GM12878 (cell line): ENCODE data around the gene RASAL1. TPM values are rescaled to one million over a fixed set of nuclear protein-coding genes. Genes with fewer than 3 reads are reported as not detected.

ENCODE experiments used
- ATAC-seq: fragments of 200-7000 bp; cut with Tn5 transposase; 3 replicates; pipeline ENCODE4 v1.9.1; 2020; ENCODE audit warnings: mild to moderate bottlenecking, moderate library complexity
- BruUV-seq: library from RNA; stranded (reverse); fragments of 400-500 nt; replicated peaks from 2 replicates; lab custom pipeline; 2021; lab: Mats Ljungman, UMichigan
- CTCF ChIA-PET: fragments of 300-600 bp; sonication (Branson Sonifier 250); formaldehyde crosslinking; extraction: SDS; loops from one replicate; lab custom pipeline; 2021; ENCODE audit warnings: inconsistent platforms; lab: Yijun Ruan, JAX
- POLR2A ChIA-PET: fragments of 350-600 bp; formaldehyde crosslinking; extraction: SDS; loops from one replicate; lab custom pipeline; 2021; ENCODE audit warnings: inconsistent platforms; lab: Charles Lee
- RAD21 ChIA-PET: fragments of 300-600 bp; sonication (Branson Sonifier 250); formaldehyde crosslinking; loops from one replicate; lab custom pipeline; 2023; ENCODE audit warnings: antibody characterized with exemption; ENCODE audit not compliant: unreplicated experiment; lab: Charles Lee
- SMC1A ChIA-PET: fragments of 300-600 bp; sonication (Branson Sonifier 250); formaldehyde crosslinking; loops from one replicate; lab custom pipeline; 2023; ENCODE audit not compliant: unreplicated experiment, uncharacterized antibody; lab: Charles Lee
- DNase-seq: peaks from one replicate; pipeline ENCODE4 v3.0.0-alpha.2; 2011; ENCODE audit warnings: low read depth, low spot score
- FAIRE-seq: peaks from 3 replicates; lab custom pipeline; 2011; peaks lifted over from hg19 to GRCh38; lab: Jason Lieb, UNC
- H2AFZ ChIP-seq: 2 replicates; pipeline ENCODE4 v1.6.0; 2011; ENCODE audit warnings: low read depth, low read length, control low read depth; ENCODE audit not compliant: control insufficient read depth
- H3K27ac ChIP-seq: 2 replicates; pipeline ENCODE4 v1.5.1; 2011; ENCODE audit warnings: control low read depth; ENCODE audit not compliant: control insufficient read depth, insufficient read depth
- H3K27me3 ChIP-seq, 2 experiments: replicated peaks in 1 of 2; 2 replicates each; pipeline versions ENCODE4 v1.6.0 to v1.6.1; 2011; ENCODE audit warnings: low read length in 1 of 2; ENCODE audit not compliant: control insufficient read depth in 2 of 2, insufficient read depth in 2 of 2
- H3K36me3 ChIP-seq, 2 experiments: 2 replicates each; pipeline ENCODE4 v1.5.1; 2011; ENCODE audit warnings: low read length in 1 of 2; ENCODE audit not compliant: control insufficient read depth in 2 of 2, insufficient read depth in 2 of 2
- H3K4me1 ChIP-seq: 2 replicates; pipeline ENCODE4 v1.6.1; 2011; ENCODE audit warnings: mild to moderate bottlenecking, low read length, moderate library complexity, mixed read lengths; ENCODE audit not compliant: control insufficient read depth, insufficient read depth
- H3K4me2 ChIP-seq: 2 replicates; pipeline ENCODE4 v1.6.0; 2011; ENCODE audit warnings: control low read depth; ENCODE audit not compliant: control insufficient read depth, insufficient read depth
- H3K4me3 ChIP-seq: fragments of 200-600 bp; sonication (generic); 2 replicates; pipeline ENCODE4 v1.5.1; 2016
- H3K79me2 ChIP-seq: 2 replicates; pipeline ENCODE4 v1.6.0; 2011; ENCODE audit warnings: low read length; ENCODE audit not compliant: control insufficient read depth, insufficient read depth
- H3K9ac ChIP-seq: 2 replicates; pipeline ENCODE4 v1.8.0; 2011; ENCODE audit warnings: low read length, control low read depth, mixed read lengths; ENCODE audit not compliant: control insufficient read depth, insufficient read depth
- H3K9me3 ChIP-seq: replicated peaks from 3 replicates; pipeline ENCODE4 v1.5.1; 2011; ENCODE audit warnings: mild to moderate bottlenecking, low read length; ENCODE audit not compliant: control insufficient read depth, insufficient read depth
- H4K20me1 ChIP-seq: 2 replicates; pipeline ENCODE4 v1.6.0; 2011; ENCODE audit not compliant: control insufficient read depth, insufficient read depth
- ASH2L ChIP-seq: fragments of 300-600, 200-600 bp; sonication (generic); IDR thresholded peaks from 2 replicates; pipeline ENCODE4 v1.6.1; 2017; ENCODE audit warnings: low read depth, mild to moderate bottlenecking, borderline replicate concordance
- EP300 ChIP-seq, 2 experiments: fragments of 150-350 bp in 1 of 2; IDR thresholded peaks; 2 replicates each; pipeline ENCODE4 v1.6.1; 2011 to 2012; ENCODE audit warnings: low read depth in 2 of 2, low read length in 2 of 2, borderline replicate concordance in 1 of 2, improper control_type of control experiment in 1 of 2, inconsistent platforms in 1 of 2; ENCODE audit not compliant: control insufficient read depth in 1 of 2
- ESRRA ChIP-seq: IDR thresholded peaks from 2 replicates; pipeline ENCODE4 v1.6.1; 2012; ENCODE audit warnings: mild to moderate bottlenecking, low read length, improper control_type of control experiment
- FOS ChIP-seq: IDR thresholded peaks from 3 replicates; pipeline ENCODE4 v1.6.1; 2011; ENCODE audit warnings: borderline replicate concordance; ENCODE audit not compliant: insufficient read length; ENCODE audit errors: extremely low read depth
- NFXL1 ChIP-seq: fragments of 450-650 bp; IDR thresholded peaks from 2 replicates; pipeline ENCODE4 v1.6.1; 2017; ENCODE audit warnings: antibody characterized with exemption, mild to moderate bottlenecking, borderline replicate concordance
- RBBP5 ChIP-seq: fragments of 200-600 bp; sonication (generic); conservative IDR thresholded peaks from 2 replicates; pipeline ENCODE4 v1.6.1; 2016
- SUZ12 ChIP-seq: fragments of 200-600 bp; sonication (generic); IDR thresholded peaks from one replicate; pipeline ENCODE4 v1.6.1; 2018; ENCODE audit warnings: antibody characterized with exemption, mild to moderate bottlenecking; ENCODE audit not compliant: unreplicated experiment
- TCF3 ChIP-seq: IDR thresholded peaks from 2 replicates; pipeline ENCODE4 v1.6.1; 2012; ENCODE audit warnings: low read depth, mild to moderate bottlenecking, low read length, borderline replicate concordance; ENCODE audit not compliant: insufficient read depth
- WGBS: methylation state at CpG from one replicate; pipeline ENCODE4 v1.1.6; 2016; ENCODE audit warnings: low lambda C conversion rate; ENCODE audit not compliant: insufficient replicate concordance, insufficient coverage; ENCODE audit errors: missing lambda C conversion rate; 5-methylcytosine and 5-hydroxymethylcytosine counted together
- in situ Hi-C: fragments of 300-500 bp; cut with MboI; formaldehyde crosslinking; loops from 9 replicates; pipeline ENCODE4 v1.14.3; 2018; ENCODE audit warnings: mixed read lengths
- intact Hi-C: fragments of 100-400 bp; cut with micrococcal nuclease; formaldehyde crosslinking; loops from one replicate; pipeline ENCODE4 v1.14.2; 2022; ENCODE audit not compliant: unreplicated experiment
- polyA plus RNA-seq, 11 experiments: library from polyadenylated mRNA; depleted of rRNA in 4 of 11; unstranded in 6 of 11; stranded (reverse) in 5 of 11; fragments of >200 nt; fragmentation: Nextera tagmentation in 4 of 11; fragmentation: Illumina TruSeq in 1 of 11; extraction: Ambion mirVana in 4 of 11; extraction: Trizol in 1 of 11; gene quantifications; 1 replicate in 1 of 11; 2 replicates in 10 of 11; pipeline versions ENCODE4 v1.2.1 to v1.2.3, GENCODE V29; 2011 to 2016; ENCODE audit warnings: inconsistent platforms in 2 of 11, missing spikeins in 2 of 11, low read depth in 1 of 11
- total RNA-seq, 4 experiments: library from RNA; depleted of rRNA in 3 of 4; stranded (reverse); fragments of >200 nt in 3 of 4; fragmentation: Illumina TruSeq in 1 of 4; extraction: Trizol in 1 of 4; gene quantifications; 2 replicates each; pipeline versions ENCODE4 v1.2.1 to v1.2.3, GENCODE V29; 2013 to 2021
- TF ChIP-seq, protein P1 (sequence below): IDR thresholded peaks from 2 replicates; pipeline ENCODE4 v1.6.1; 2012; ENCODE audit warnings: mild to moderate bottlenecking, low read depth, low read length
- TF ChIP-seq, protein P2 (sequence below): IDR thresholded peaks from 2 replicates; pipeline ENCODE4 v1.6.1; 2011; ENCODE audit warnings: low read depth, mild to moderate bottlenecking, low read length, moderate library complexity, borderline replicate concordance; ENCODE audit errors: extremely low read depth

The RASAL1 gene
- total and polyA plus RNA-seq, 10 of the 15 experiments (the other 5 are each of a cell fraction or from before 2014, with no cell fraction given): 0.12 to 1.0 (median 0.52) TPM; not detected in 6

DNA sequence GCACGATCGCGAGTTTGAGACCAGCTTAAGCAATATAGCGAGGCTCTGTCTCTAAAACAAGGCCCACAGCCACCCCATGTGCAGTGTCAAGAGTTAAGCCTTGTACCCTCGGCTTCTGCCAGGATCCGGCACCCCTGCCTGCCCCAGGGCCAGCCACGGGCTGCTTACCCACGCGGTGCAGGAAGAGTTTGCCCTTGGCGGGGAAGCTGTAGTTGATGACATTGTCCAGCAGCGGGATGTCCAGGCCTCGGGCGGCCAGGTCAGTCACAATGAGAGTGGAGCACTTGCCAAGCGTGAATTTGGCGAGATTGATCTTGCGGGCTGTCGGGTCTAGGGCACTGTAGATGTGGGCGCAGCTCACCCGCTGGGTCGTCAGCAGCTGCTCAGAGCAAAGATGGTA is 36.6 kb upstream of the RASAL1 start:
- BruUV-seq: no TSS peak
- RAD21 ChIA-PET: interaction anchor here (0.8 to 4.3 kb wide), 9 partner anchors 15 to 272 kb away, joined by 3 to 29 read pairs (median 10); no protein-coding TSS in a partner anchor
- peaks cover 19% of the 10 kb centered on the region for H3K4me1 ChIP-seq
- SMC1A ChIA-PET: interaction anchor here (0.9 to 6.8 kb wide), 10 partner anchors 8 to 271 kb away, joined by 3 to 66 read pairs (median 7); partner anchors contain the start of gene DDX54
- H3K27me3 ChIP-seq: no peaks in the 10 kb centered on the region
- H3K9ac ChIP-seq: no peak overlapping the region
- peaks cover 2% of the 10 kb centered on the region; the same call in 1 of the 3 replicates for H3K9me3 ChIP-seq
- in situ Hi-C loops (no loop called here), intact Hi-C loops (loop anchor here (5.0 kb wide), 2 partner anchors 180 to 270 kb away; no protein-coding TSS in a partner anchor)
- H3K27ac ChIP-seq: no peak overlapping the region
- TF ChIP-seq ESRRA (no peak), RBBP5 (no peak)
- H3K4me3 ChIP-seq: no peak overlapping the region
- POLR2A ChIA-PET: interaction anchor here (0.8 to 1.4 kb wide), 2 partner anchors 58 to 86 kb away, joined by 3 to 5 read pairs; no protein-coding TSS in a partner anchor
- H4K20me1 ChIP-seq: no peaks in the 10 kb centered on the region
- peaks cover 38 to 39% of the 10 kb centered on the region in 2 experiments for H3K36me3 ChIP-seq
- no peak for ATAC-seq
- no peaks in the 10 kb centered on the region for H3K79me2 ChIP-seq
- H2AFZ ChIP-seq: no peak overlapping the region
- over 99% methylated on average over 18 of the region's 20 CpGs for WGBS
- DNase-seq: no peak
- H3K4me2 ChIP-seq: no peak overlapping the region
- CTCF ChIA-PET: interaction anchor here (0.8 to 10.5 kb wide), 24 partner anchors 11 to 272 kb away, joined by 3 to 102 read pairs (median 10); partner anchors contain the start of genes CFAP73, DDX54 and RITA1
- FAIRE-seq: no peak

DNA sequence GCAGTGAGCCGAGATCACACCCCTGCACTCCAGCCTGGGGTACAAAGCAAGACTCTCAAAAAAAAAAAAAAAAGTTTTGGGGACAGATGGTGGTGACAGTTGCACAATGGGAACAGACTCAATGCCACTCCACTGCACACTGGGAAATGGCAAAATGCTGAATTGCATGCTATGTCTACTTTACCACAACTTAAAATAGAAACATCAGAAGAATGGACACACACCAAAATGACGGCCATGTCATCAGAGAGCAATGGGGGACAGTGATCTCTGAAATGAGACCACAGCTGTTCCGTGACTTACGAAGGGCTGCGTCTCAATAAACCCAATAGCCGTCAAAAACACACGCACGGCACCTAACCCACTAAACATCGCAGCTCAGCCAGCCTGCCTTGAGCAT is 36.0 kb upstream of the RASAL1 start:
- no peaks in the 10 kb centered on the region; the same call in 2 of the 3 replicates for H3K9me3 ChIP-seq
- H3K4me3 ChIP-seq: no peak overlapping the region
- CTCF ChIA-PET: interaction anchor here (0.8 to 10.5 kb wide), 17 partner anchors 11 to 271 kb away, joined by 3 to 102 read pairs (median 9); partner anchors contain the start of gene RITA1
- RAD21 ChIA-PET: interaction anchor here (1.0 to 4.3 kb wide), 8 partner anchors 14 to 272 kb away, joined by 3 to 29 read pairs (median 4); no protein-coding TSS in a partner anchor
- H3K4me1 ChIP-seq: peaks cover 19% of the 10 kb centered on the region
- DNase-seq (no peak), ATAC-seq (no peak), FAIRE-seq (no peak)
- no peak overlapping the region for H2AFZ ChIP-seq
- no peak overlapping the region for H3K4me2 ChIP-seq
- WGBS: 95% methylated on average over 8 of the region's 9 CpGs
- SMC1A ChIA-PET: interaction anchor here (0.6 to 6.8 kb wide), 9 partner anchors 8 to 271 kb away, joined by 3 to 66 read pairs (median 3); partner anchors contain the start of genes DDX54 and RITA1
- intact Hi-C loops (loop anchor here (5.0 kb wide), 2 partner anchors 179 to 269 kb away; no protein-coding TSS in a partner anchor), in situ Hi-C loops (no loop called here)
- no peaks in the 10 kb centered on the region for H3K27me3 ChIP-seq
- H4K20me1 ChIP-seq: no peaks in the 10 kb centered on the region
- POLR2A ChIA-PET: no interaction called here
- H3K27ac ChIP-seq: no peak overlapping the region
- no peak overlapping the region for H3K9ac ChIP-seq
- peaks cover 31 to 32% of the 10 kb centered on the region in 2 experiments for H3K36me3 ChIP-seq
- no peaks in the 10 kb centered on the region for H3K79me2 ChIP-seq
- no TSS peak for BruUV-seq
- TF ChIP-seq, protein P1, sequence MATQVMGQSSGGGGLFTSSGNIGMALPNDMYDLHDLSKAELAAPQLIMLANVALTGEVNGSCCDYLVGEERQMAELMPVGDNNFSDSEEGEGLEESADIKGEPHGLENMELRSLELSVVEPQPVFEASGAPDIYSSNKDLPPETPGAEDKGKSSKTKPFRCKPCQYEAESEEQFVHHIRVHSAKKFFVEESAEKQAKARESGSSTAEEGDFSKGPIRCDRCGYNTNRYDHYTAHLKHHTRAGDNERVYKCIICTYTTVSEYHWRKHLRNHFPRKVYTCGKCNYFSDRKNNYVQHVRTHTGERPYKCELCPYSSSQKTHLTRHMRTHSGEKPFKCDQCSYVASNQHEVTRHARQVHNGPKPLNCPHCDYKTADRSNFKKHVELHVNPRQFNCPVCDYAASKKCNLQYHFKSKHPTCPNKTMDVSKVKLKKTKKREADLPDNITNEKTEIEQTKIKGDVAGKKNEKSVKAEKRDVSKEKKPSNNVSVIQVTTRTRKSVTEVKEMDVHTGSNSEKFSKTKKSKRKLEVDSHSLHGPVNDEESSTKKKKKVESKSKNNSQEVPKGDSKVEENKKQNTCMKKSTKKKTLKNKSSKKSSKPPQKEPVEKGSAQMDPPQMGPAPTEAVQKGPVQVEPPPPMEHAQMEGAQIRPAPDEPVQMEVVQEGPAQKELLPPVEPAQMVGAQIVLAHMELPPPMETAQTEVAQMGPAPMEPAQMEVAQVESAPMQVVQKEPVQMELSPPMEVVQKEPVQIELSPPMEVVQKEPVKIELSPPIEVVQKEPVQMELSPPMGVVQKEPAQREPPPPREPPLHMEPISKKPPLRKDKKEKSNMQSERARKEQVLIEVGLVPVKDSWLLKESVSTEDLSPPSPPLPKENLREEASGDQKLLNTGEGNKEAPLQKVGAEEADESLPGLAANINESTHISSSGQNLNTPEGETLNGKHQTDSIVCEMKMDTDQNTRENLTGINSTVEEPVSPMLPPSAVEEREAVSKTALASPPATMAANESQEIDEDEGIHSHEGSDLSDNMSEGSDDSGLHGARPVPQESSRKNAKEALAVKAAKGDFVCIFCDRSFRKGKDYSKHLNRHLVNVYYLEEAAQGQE: no peak
- TF ChIP-seq EP300 (IDR thresholded peaks at IDR 0.05; ENCODE audit: borderline replicate concordance in 1 of 2, control insufficient read depth in 1 of 2, low read depth in 2 of 2, low read length in 2 of 2) (no peak), ASH2L (no peak), NFXL1 (no peak), FOS (no peak), TCF3 (no peak), SUZ12 (no peak)
- TF ChIP-seq, protein P2, sequence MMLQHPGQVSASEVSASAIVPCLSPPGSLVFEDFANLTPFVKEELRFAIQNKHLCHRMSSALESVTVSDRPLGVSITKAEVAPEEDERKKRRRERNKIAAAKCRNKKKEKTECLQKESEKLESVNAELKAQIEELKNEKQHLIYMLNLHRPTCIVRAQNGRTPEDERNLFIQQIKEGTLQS: no peak
